Measurements from ENCODE around the gene CNOT10.

Gene CNOT10

GRCh38 chr3:32818229-32818969 is 133.4 kb downstream of the CNOT10 start:
- peak; percentile 44 to 68 for DNase-seq
- H2AFZ ChIP-seq (ENCODE audit: insufficient read depth, low read length, poor library complexity): peak overlapping the region; percentile 75
- peak overlapping the region; percentile 85 for H3K4me2 ChIP-seq (ENCODE audit: low read length)
- H3K9me3 ChIP-seq (ENCODE audit: insufficient read depth, low read depth, low read length): no peaks in the 10 kb centered on the region
- H3K14ac ChIP-seq (ENCODE audit: low read length): peak overlapping the region; percentile 97
- peak overlapping the region; percentile 74 for H4K8ac ChIP-seq (ENCODE audit: low read depth, low read length)
- H3K23ac ChIP-seq (ENCODE audit: low read length): no peak overlapping the region
- peaks cover 52% of the 10 kb centered on the region for H3K79me2 ChIP-seq (ENCODE audit: control insufficient read depth, insufficient read depth, low read length, poor library complexity)
- peak overlapping the region; percentile 54 for H2BK120ac ChIP-seq (ENCODE audit: insufficient read depth, low read length, poor library complexity)
- H3K4me1 ChIP-seq (ENCODE audit: control insufficient read depth in 1 of 2, insufficient read depth in 2 of 2, low read length in 2 of 2): peaks cover 12 to 13% of the 10 kb centered on the region in 2 experiments
- H3K36me3 ChIP-seq (ENCODE audit: control insufficient read depth in 1 of 2, insufficient read depth in 2 of 2, low read length in 2 of 2): peaks cover 4 to 13% of the 10 kb centered on the region in 2 experiments
- H2BK5ac ChIP-seq (ENCODE audit: low read depth, low read length, poor library complexity): peak overlapping the region; percentile 100
- peak overlapping the region; percentile 99 for H3K4ac ChIP-seq (ENCODE audit: low read depth, low read length)
- H3K27ac ChIP-seq (ENCODE audit: low read depth, low read length): peak overlapping the region; percentile 91
- H3K79me1 ChIP-seq (ENCODE audit: low read length): peaks cover 48% of the 10 kb centered on the region
- H3K18ac ChIP-seq (ENCODE audit: low read length): peak overlapping the region; percentile 96
- WGBS (ENCODE audit: extremely low coverage, insufficient coverage, insufficient read length): no CpG with 5 or more reads among the region's 111 CpGs
- no peaks in the 10 kb centered on the region for H3K27me3 ChIP-seq (ENCODE audit: insufficient read depth, low read length)
- peak overlapping the region; percentile 88 for H3K4me3 ChIP-seq (ENCODE audit: low read depth, low read length)
- H3K9ac ChIP-seq (ENCODE audit: low read length): peak overlapping the region; percentile 81
- H2BK12ac ChIP-seq (ENCODE audit: low read length): peak overlapping the region; percentile 63
- peak overlapping the region; percentile 43 for H2AK5ac ChIP-seq (ENCODE audit: low read length)
- peak overlapping the region; percentile 86 for H4K12ac ChIP-seq (ENCODE audit: low read depth, low read length)
- H4K91ac ChIP-seq (ENCODE audit: low read depth, low read length): peak overlapping the region; percentile 98

- Histone ChIP-seq H2BK5ac (ENCODE audit: low read depth, low read length, poor library complexity) (peak overlapping the region; percentile 100), H3K79me2 (ENCODE audit: control insufficient read depth, insufficient read depth, low read length, poor library complexity) (peaks cover 58% of the 10 kb centered on the region), H4K8ac (ENCODE audit: low read depth, low read length) (peak overlapping the region; percentile 74), H4K12ac (ENCODE audit: low read depth, low read length) (peak overlapping the region; percentile 86), H3K14ac (ENCODE audit: low read length) (peak overlapping the region; percentile 97), H3K27me3 (ENCODE audit: insufficient read depth, low read length) (no peaks in the 10 kb centered on the region), H3K18ac (ENCODE audit: low read length) (peak overlapping the region; percentile 96), H3K27ac (ENCODE audit: low read depth, low read length) (peak overlapping the region; percentile 91), H2AFZ (ENCODE audit: insufficient read depth, low read length, poor library complexity) (peak overlapping the region; percentile 75), H3K4me2 (ENCODE audit: low read length) (peak overlapping the region; percentile 85), H3K4ac (ENCODE audit: low read depth, low read length) (peak overlapping the region; percentile 99), H3K9ac (ENCODE audit: low read length) (peak overlapping the region; percentile 81), H2AK5ac (ENCODE audit: low read length) (peak overlapping the region; percentile 43), H2BK120ac (ENCODE audit: insufficient read depth, low read length, poor library complexity) (peak overlapping the region; percentile 54), H3K4me3 (ENCODE audit: low read depth, low read length) (peak overlapping the region; percentile 88), H3K36me3 (ENCODE audit: control insufficient read depth in 1 of 2, insufficient read depth in 2 of 2, low read length in 2 of 2) (peaks cover 4 to 17% of the 10 kb centered on the region in 2 experiments), H3K79me1 (ENCODE audit: low read length) (peaks cover 48% of the 10 kb centered on the region), H2BK12ac (ENCODE audit: low read length) (peak overlapping the region; percentile 63), H4K91ac (ENCODE audit: low read depth, low read length) (peak overlapping the region; percentile 98), H3K9me3 (ENCODE audit: insufficient read depth, low read depth, low read length) (no peaks in the 10 kb centered on the region), H3K4me1 (ENCODE audit: control insufficient read depth in 1 of 2, insufficient read depth in 2 of 2, low read length in 2 of 2) (peaks cover 12 to 13% of the 10 kb centered on the region in 2 experiments), H3K23ac (ENCODE audit: low read length) (peak overlapping the region; percentile 42)
- DNase-seq: peak in 1 of 2 donors; percentile 22
- no CpG with 5 or more reads among the region's 25 CpGs for WGBS (ENCODE audit: extremely low coverage, insufficient coverage, insufficient read length)
Observed at GRCh38 chr3:32818970-32819511, 134.1 kb downstream of the CNOT10 start.

GRCh38 chr3:32819551-32820348 is 134.8 kb downstream of the CNOT10 start:
- Histone ChIP-seq H2BK5ac (ENCODE audit: low read depth, low read length, poor library complexity) (peak overlapping the region; percentile 100), H2BK120ac (ENCODE audit: insufficient read depth, low read length, poor library complexity) (peak overlapping the region; percentile 54)
- no CpG with 5 or more reads among the region's 41 CpGs for WGBS (ENCODE audit: extremely low coverage, insufficient coverage, insufficient read length)

GRCh38 chr3:32820430-32820829 is 135.4 kb downstream of the CNOT10 start:
- Histone ChIP-seq H3K14ac (ENCODE audit: low read length) (no peak overlapping the region), H3K4me1 (ENCODE audit: control insufficient read depth in 1 of 2, insufficient read depth in 2 of 2, low read length in 2 of 2) (peaks cover 13 to 14% of the 10 kb centered on the region in 2 experiments)
- WGBS (ENCODE audit: extremely low coverage, insufficient coverage, insufficient read length): no CpG with 5 or more reads among the region's 2 CpGs

More at GRCh38 chr3:32819551-32820348, 134.8 kb downstream of the CNOT10 start:
- Histone ChIP-seq H3K4me2 (ENCODE audit: low read length) (peak overlapping the region; percentile 85), H3K79me1 (ENCODE audit: low read length) (peaks cover 48% of the 10 kb centered on the region), H4K12ac (ENCODE audit: low read depth, low read length) (peak overlapping the region; percentile 71), H3K14ac (ENCODE audit: low read length) (peak overlapping the region; percentile 97), H3K79me2 (ENCODE audit: control insufficient read depth, insufficient read depth, low read length, poor library complexity) (peaks cover 63% of the 10 kb centered on the region), H3K27me3 (ENCODE audit: insufficient read depth, low read length) (no peaks in the 10 kb centered on the region), H3K23ac (ENCODE audit: low read length) (no peak overlapping the region), H4K91ac (ENCODE audit: low read depth, low read length) (peak overlapping the region; percentile 98), H3K18ac (ENCODE audit: low read length) (peak overlapping the region; percentile 96), H3K9me3 (ENCODE audit: insufficient read depth, low read depth, low read length) (no peaks in the 10 kb centered on the region), H2AFZ (ENCODE audit: insufficient read depth, low read length, poor library complexity) (no peak overlapping the region), H3K4me1 (ENCODE audit: control insufficient read depth in 1 of 2, insufficient read depth in 2 of 2, low read length in 2 of 2) (peaks cover 12 to 13% of the 10 kb centered on the region in 2 experiments), H3K4ac (ENCODE audit: low read depth, low read length) (peak overlapping the region; percentile 99), H4K8ac (ENCODE audit: low read depth, low read length) (peak overlapping the region; percentile 13), H3K27ac (ENCODE audit: low read depth, low read length) (peak overlapping the region; percentile 91), H2AK5ac (ENCODE audit: low read length) (peak overlapping the region; percentile 20), H3K4me3 (ENCODE audit: low read depth, low read length) (peak overlapping the region; percentile 88), H3K36me3 (ENCODE audit: control insufficient read depth in 1 of 2, insufficient read depth in 2 of 2, low read length in 2 of 2) (peaks cover 4 to 17% of the 10 kb centered on the region in 2 experiments), H2BK12ac (ENCODE audit: low read length) (peak overlapping the region; percentile 51), H3K9ac (ENCODE audit: low read length) (peak overlapping the region; percentile 81)
- DNase-seq: peak; percentile 63 to 86

More at GRCh38 chr3:32820430-32820829, 135.4 kb downstream of the CNOT10 start:
- peak overlapping the region; percentile 85 for H3K4me2 ChIP-seq (ENCODE audit: low read length)
- no peak overlapping the region for H2AK5ac ChIP-seq (ENCODE audit: low read length)
- H4K91ac ChIP-seq (ENCODE audit: low read depth, low read length): no peak overlapping the region
- no peak overlapping the region for H3K23ac ChIP-seq (ENCODE audit: low read length)
- H3K79me2 ChIP-seq (ENCODE audit: control insufficient read depth, insufficient read depth, low read length, poor library complexity): peaks cover 64% of the 10 kb centered on the region
- H3K36me3 ChIP-seq (ENCODE audit: control insufficient read depth in 1 of 2, insufficient read depth in 2 of 2, low read length in 2 of 2): peaks cover 4 to 17% of the 10 kb centered on the region in 2 experiments
- no peak overlapping the region for H2BK120ac ChIP-seq (ENCODE audit: insufficient read depth, low read length, poor library complexity)
- H3K18ac ChIP-seq (ENCODE audit: low read length): no peak overlapping the region
- H3K27me3 ChIP-seq (ENCODE audit: insufficient read depth, low read length): no peaks in the 10 kb centered on the region
- H3K4me3 ChIP-seq (ENCODE audit: low read depth, low read length): no peak overlapping the region
- no peak overlapping the region for H3K27ac ChIP-seq (ENCODE audit: low read depth, low read length)
- no peak overlapping the region for H2AFZ ChIP-seq (ENCODE audit: insufficient read depth, low read length, poor library complexity)
- H2BK5ac ChIP-seq (ENCODE audit: low read depth, low read length, poor library complexity): no peak overlapping the region
- no peak overlapping the region for H4K12ac ChIP-seq (ENCODE audit: low read depth, low read length)
- no peak for DNase-seq
- H3K79me1 ChIP-seq (ENCODE audit: low read length): peaks cover 48% of the 10 kb centered on the region
- H3K9ac ChIP-seq (ENCODE audit: low read length): no peak overlapping the region
- H4K8ac ChIP-seq (ENCODE audit: low read depth, low read length): no peak overlapping the region
- no peak overlapping the region for H2BK12ac ChIP-seq (ENCODE audit: low read length)
- H3K4ac ChIP-seq (ENCODE audit: low read depth, low read length): peak overlapping the region; percentile 48
- H3K9me3 ChIP-seq (ENCODE audit: insufficient read depth, low read depth, low read length): no peaks in the 10 kb centered on the region

Data from trophoblast cell (in vitro differentiated cells and primary cell).